RPMI7951 (cell line): ENCODE data around the gene ALK. TPM values are rescaled to one million over a fixed set of nuclear protein-coding genes. Genes with fewer than 3 reads are reported as not detected.

Experiments used
- DNase-seq: peaks from one replicate; pipeline ENCODE4 v3.0.0-alpha.2; 2012; ENCODE audit warnings: low read depth
- total RNA-seq: library from RNA; depleted of rRNA; stranded (reverse); fragments of >200 nt; shearing (Covaris generic); gene quantifications from 2 replicates; pipeline ENCODE4 v1.2.3, GENCODE V29; 2014

ALK gene
- total RNA-seq, 1 experiment from 2014 or later, result 0.12 TPM

GRCh38 chr2:29370581-29371125 lies 550.7 kb downstream of the ALK start:
- no peak for DNase-seq

- no peak for DNase-seq
Measured at GRCh38 chr2:29370173-29370572, 551.2 kb downstream of the ALK start.

GRCh38 chr2:29368659-29369040 lies 552.7 kb downstream of the ALK start:
- DNase-seq, result no peak

GRCh38 chr2:29367986-29368658 lies 553.3 kb downstream of the ALK start:
- DNase-seq, result no peak

- no peak for DNase-seq
Measured at GRCh38 chr2:29363111-29363510, 558.3 kb downstream of the ALK start.

GRCh38 chr2:29361231-29361630 lies 560.2 kb downstream of the ALK start:
- DNase-seq, result no peak

GRCh38 chr2:29360016-29360784 lies 561.2 kb downstream of the ALK start:
- DNase-seq, result no peak

- no peak for DNase-seq
Measured at GRCh38 chr2:29353403-29353991, 567.9 kb downstream of the ALK start.

- no peak for DNase-seq
Measured at GRCh38 chr2:29351916-29352591, 569.3 kb downstream of the ALK start.

- DNase-seq, result no peak
Measured at GRCh38 chr2:29351248-29351647, 570.1 kb downstream of the ALK start.

- DNase-seq, result no peak
Measured at GRCh38 chr2:29349316-29350030, 571.9 kb downstream of the ALK start.

GRCh38 chr2:29347774-29348461 lies 573.5 kb downstream of the ALK start:
- no peak for DNase-seq

- DNase-seq, result no peak
Measured at GRCh38 chr2:29345236-29345635, 576.1 kb downstream of the ALK start.

- no peak for DNase-seq
Measured at GRCh38 chr2:29343830-29344229, 577.6 kb downstream of the ALK start.

- DNase-seq, result no peak
Measured at GRCh38 chr2:29336341-29337241, 584.8 kb downstream of the ALK start.

- DNase-seq, result no peak
Measured at GRCh38 chr2:29335396-29335795, 586.0 kb downstream of the ALK start.

- no peak for DNase-seq
Measured at GRCh38 chr2:29334706-29335105, 586.7 kb downstream of the ALK start.

- no peak for DNase-seq
Measured at GRCh38 chr2:29332540-29332939, 588.8 kb downstream of the ALK start.

GRCh38 chr2:29329899-29330298 lies 591.5 kb downstream of the ALK start:
- no peak for DNase-seq

GRCh38 chr2:29326926-29327325 lies 594.5 kb downstream of the ALK start:
- peak; percentile 72 for DNase-seq
